Progenitor cell of endocrine pancreas (in vitro differentiated cells): ENCODE data around the gene IQCE. TPM values are rescaled to one million over a fixed set of nuclear protein-coding genes. Genes with fewer than 3 reads are reported as not detected.

Experiments
- DNase-seq: peaks from one replicate; pipeline ENCODE4 v3.0.0; 2021; ENCODE audit warnings: low spot score; ENCODE audit not compliant: unreplicated experiment
- H3K27ac Mint-ChIP-seq: 2 replicates; pipeline ENCODE4 v1.8.0; 2021; ENCODE audit warnings: mild to moderate bottlenecking, moderate library complexity, mixed read lengths
- H3K27me3 Mint-ChIP-seq: 2 replicates; pipeline ENCODE4 v1.8.0; 2021; ENCODE audit warnings: mixed read lengths
- H3K36me3 Mint-ChIP-seq: 2 replicates; pipeline ENCODE4 v1.8.0; 2022; ENCODE audit warnings: mixed read lengths; ENCODE audit not compliant: insufficient read depth
- H3K4me1 Mint-ChIP-seq: 2 replicates; pipeline ENCODE4 v1.8.0; 2021; ENCODE audit warnings: low read depth, mixed read lengths
- H3K4me3 Mint-ChIP-seq: 2 replicates; pipeline ENCODE4 v1.8.0; 2021; ENCODE audit warnings: low read depth, mild to moderate bottlenecking, moderate library complexity, mixed read lengths
- H3K9me3 Mint-ChIP-seq: 2 replicates; pipeline ENCODE4 v1.8.0; 2021; ENCODE audit warnings: low read depth, mixed read lengths
- total RNA-seq: library from RNA; stranded (reverse); gene quantifications from 2 replicates; pipeline ENCODE4 v1.2.1, GENCODE V29; 2021
- TF ChIP-seq, protein P1 (sequence below): fragments of 200-600 bp; sonication (generic); IDR thresholded peaks from one replicate; pipeline ENCODE4 v1.5.0; 2021; ENCODE audit warnings: antibody characterized with exemption, mild to moderate bottlenecking; ENCODE audit not compliant: unreplicated experiment

The IQCE gene
- total RNA-seq, 1 donor from 2014 or later, result 32.5 TPM

DNA sequence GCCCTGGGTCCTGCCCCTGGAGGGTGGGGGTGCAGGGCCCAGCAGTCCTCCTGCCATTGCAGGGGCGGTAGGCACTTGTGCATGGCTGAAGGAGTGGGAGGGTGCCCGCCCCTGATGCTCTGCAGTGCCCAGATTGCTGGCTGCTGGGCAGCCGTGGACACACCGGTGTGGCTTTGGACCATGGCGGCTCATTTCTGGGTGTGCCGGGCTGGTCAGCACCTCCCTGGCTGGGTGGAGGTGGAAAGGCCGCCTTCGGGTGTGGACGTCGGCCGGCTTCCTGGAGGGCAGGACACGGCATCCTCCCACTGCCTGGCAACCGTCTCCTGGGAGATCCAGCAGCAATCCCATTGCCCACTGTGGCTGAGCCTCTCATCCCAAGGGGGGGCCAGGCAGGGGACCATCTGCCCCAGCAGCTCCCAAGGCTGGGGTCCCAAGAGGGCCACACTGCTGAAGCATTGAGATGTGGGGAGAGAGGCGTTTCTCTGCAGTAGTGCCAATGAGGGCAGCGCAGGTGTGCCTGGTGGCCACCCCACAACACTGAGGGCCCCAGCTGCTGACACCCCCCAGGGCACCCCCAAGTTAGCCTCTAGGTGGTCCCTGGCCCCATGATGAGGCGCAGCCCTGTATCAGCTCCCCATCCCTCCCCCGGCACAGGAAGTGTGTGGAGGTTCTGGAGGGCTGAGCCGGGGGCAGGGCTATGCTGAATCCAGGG is 85.9 kb downstream of the IQCE start:
- Mint-ChIP-seq H3K36me3 (no peaks in the 10 kb centered on the region), H3K4me1 (no peaks in the 10 kb centered on the region), H3K9me3 (no peaks in the 10 kb centered on the region), H3K4me3 (no peak overlapping the region), H3K27ac (no peak overlapping the region), H3K27me3 (no peaks in the 10 kb centered on the region)
- TF ChIP-seq, protein P1, sequence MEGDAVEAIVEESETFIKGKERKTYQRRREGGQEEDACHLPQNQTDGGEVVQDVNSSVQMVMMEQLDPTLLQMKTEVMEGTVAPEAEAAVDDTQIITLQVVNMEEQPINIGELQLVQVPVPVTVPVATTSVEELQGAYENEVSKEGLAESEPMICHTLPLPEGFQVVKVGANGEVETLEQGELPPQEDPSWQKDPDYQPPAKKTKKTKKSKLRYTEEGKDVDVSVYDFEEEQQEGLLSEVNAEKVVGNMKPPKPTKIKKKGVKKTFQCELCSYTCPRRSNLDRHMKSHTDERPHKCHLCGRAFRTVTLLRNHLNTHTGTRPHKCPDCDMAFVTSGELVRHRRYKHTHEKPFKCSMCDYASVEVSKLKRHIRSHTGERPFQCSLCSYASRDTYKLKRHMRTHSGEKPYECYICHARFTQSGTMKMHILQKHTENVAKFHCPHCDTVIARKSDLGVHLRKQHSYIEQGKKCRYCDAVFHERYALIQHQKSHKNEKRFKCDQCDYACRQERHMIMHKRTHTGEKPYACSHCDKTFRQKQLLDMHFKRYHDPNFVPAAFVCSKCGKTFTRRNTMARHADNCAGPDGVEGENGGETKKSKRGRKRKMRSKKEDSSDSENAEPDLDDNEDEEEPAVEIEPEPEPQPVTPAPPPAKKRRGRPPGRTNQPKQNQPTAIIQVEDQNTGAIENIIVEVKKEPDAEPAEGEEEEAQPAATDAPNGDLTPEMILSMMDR, result no peak
- DNase-seq, result no peak

DNA sequence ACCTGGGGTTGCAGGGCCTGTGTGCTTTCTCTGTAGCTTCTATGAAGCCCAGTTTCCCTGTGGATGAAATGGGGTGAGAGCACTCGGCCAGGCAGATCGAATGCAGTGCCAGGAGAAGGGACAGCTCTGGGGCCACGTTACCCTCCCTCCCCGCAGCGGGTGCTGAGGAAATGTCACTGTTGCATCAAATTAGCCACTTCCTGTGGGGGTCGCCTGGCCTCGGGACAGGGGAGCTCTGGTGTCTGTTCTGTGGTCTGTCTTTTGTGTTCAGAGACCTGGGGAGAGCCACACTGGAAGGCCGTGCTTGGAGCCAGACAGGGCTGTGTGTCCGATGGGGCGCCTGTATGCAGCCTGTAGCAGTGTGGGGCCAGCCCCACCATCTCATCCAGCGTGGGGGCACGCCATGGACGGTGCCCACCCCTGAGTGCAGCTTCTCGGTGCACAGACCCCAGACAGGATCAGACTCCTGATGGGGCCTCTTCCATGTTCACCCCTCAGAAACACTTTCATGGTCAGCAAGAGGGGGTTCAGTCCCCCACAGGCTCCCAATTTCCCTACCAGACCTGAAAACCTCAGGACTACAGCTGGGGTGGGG is 86.6 kb downstream of the IQCE start:
- H3K27me3 Mint-ChIP-seq, result no peaks in the 10 kb centered on the region
- H3K4me3 Mint-ChIP-seq, result no peak overlapping the region

DNA sequence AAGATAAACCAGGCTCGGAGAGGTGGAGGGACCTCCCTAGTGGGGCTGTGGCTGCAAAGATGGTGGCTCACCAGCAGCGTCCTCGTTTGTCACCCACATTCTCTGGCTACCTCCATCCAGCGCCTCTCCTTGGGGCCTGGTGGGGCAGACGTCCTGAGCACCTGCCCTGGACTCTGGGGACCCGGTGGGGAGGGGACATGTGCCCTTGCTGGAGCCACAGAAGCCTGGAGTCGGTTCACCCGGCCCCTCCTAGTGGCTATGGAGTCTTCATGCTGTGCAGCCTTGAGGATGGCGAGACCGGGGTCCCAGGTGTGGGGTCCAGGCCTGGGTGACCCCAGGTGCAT is 87.5 kb downstream of the IQCE start:
- Mint-ChIP-seq H3K9me3 (no peaks in the 10 kb centered on the region), H3K4me3 (no peak overlapping the region), H3K4me1 (no peaks in the 10 kb centered on the region), H3K27me3 (no peaks in the 10 kb centered on the region), H3K27ac (no peak overlapping the region), H3K36me3 (no peaks in the 10 kb centered on the region)
- TF ChIP-seq, protein P1, result no peak
- no peak for DNase-seq

More for the DNA sequence above, 86.6 kb downstream of the IQCE start:
- no peak overlapping the region for H3K27ac Mint-ChIP-seq
- no peak for DNase-seq
- no peaks in the 10 kb centered on the region for H3K36me3 Mint-ChIP-seq
- H3K4me1 Mint-ChIP-seq, result no peaks in the 10 kb centered on the region
- TF ChIP-seq, protein P1, result no peak
- H3K9me3 Mint-ChIP-seq, result no peaks in the 10 kb centered on the region

DNA sequence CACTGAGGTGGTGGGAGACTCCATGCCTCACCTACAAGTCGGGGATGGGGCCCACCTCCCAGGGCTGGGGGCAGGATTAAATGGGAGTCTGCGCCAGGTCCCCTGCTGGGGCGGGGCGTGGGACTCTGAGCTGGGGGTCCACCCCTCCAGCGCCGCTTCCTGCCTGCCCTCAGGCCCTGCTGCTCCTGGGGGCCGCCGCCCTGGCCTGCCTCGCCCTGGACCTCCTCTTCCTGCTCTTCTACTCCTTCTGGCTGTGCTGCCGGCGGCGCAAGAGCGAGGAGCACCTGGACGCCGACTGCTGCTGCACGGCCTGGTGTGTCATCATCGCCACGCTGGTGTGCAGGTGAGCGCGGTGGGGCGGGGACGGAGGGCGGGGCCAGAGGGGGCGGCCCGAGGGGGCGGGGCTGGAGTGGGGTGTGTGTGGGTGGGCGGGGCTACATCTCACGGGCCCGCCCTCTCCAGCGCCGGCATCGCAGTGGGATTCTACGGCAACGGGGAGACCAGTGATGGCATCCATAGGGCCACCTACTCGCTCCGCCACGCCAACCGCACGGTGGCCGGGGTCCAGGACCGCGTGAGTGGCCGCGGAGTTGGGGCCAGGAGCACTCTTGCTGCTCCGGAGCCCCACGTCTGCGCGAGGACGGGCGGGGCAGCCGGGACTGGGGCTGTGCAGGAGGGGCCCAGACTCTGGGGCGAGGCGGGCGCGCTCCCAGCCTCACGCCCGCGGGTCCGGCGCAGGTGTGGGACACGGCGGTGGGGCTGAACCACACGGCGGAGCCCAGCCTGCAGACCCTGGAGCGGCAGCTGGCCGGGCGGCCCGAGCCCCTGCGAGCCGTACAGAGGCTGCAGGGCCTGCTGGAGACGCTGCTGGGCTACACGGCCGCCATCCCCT is 88.1 kb downstream of the IQCE start:
- Mint-ChIP-seq H3K27ac (no peak overlapping the region), H3K4me1 (no peaks in the 10 kb centered on the region), H3K36me3 (no peaks in the 10 kb centered on the region), H3K27me3 (no peaks in the 10 kb centered on the region), H3K9me3 (no peaks in the 10 kb centered on the region), H3K4me3 (no peak overlapping the region)
- TF ChIP-seq, protein P1, result no peak
- DNase-seq, result no peak

DNA sequence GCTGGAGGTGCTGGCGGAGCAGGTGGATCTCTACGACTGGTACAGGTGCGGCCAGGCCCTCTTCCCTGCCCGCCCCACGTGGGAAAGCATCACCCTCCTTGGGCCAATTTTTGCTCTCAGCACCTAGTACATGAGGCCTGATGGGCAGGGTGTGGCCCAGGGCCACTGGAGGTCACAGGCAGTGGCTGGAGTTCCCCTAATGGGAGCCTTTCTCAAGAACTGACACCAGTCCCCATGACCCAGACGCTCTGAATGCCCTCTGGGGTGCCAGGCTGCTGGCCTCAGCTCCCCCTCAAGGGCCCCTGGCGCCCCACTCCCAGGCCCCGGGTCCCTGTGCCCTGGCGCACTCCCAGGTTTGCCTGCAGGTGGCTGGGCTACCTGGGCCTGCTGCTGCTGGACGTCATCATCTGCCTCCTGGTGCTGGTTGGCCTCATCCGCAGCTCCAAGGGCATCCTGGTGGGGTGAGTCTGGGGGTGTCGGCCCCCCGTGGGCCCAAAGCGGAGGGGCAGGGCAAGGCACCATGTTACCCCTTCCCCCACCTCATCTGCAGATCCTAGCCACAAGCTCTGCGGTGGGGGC is 88.9 kb downstream of the IQCE start:
- TF ChIP-seq, protein P1, result no peak
- no peaks in the 10 kb centered on the region for H3K27me3 Mint-ChIP-seq
- no peak overlapping the region for H3K27ac Mint-ChIP-seq
- DNase-seq, result no peak
- H3K9me3 Mint-ChIP-seq, result no peaks in the 10 kb centered on the region
- H3K36me3 Mint-ChIP-seq, result peaks cover 1% of the 10 kb centered on the region
- H3K4me3 Mint-ChIP-seq, result no peak overlapping the region
- H3K4me1 Mint-ChIP-seq, result no peaks in the 10 kb centered on the region
